PC-9 (cell line): ENCODE data around the gene SPRY4. TPM values are rescaled to one million over a fixed set of nuclear protein-coding genes. Genes with fewer than 3 reads are reported as not detected.

ENCODE experiments used
- BruUV-seq: library from RNA; stranded (reverse); fragments of 400-500 nt; replicated peaks from 2 replicates; lab custom pipeline; 2021; lab: Mats Ljungman, UMichigan
- CTCF ChIA-PET: fragments of 300-600 bp; sonication (Branson Sonifier 250); formaldehyde crosslinking; loops from one replicate; lab custom pipeline; 2022; ENCODE audit warnings: antibody characterized with exemption; lab: Charles Lee
- POLR2A ChIA-PET: fragments of 300-600 bp; sonication (Branson Sonifier 250); formaldehyde crosslinking; loops from one replicate; lab custom pipeline; 2022; ENCODE audit warnings: antibody characterized with exemption; ENCODE audit not compliant: unreplicated experiment; lab: Charles Lee
- DNase-seq, 2 experiments: peaks; one replicate each; pipeline versions ENCODE4 v3.0.0 to v3.0.0-alpha.2; 2015 to 2022; ENCODE audit warnings: mixed read lengths in 1 of 2
- H2AFZ ChIP-seq: fragments of 200-600 bp; sonication (generic); 2 replicates; pipeline ENCODE4 v1.8.1; 2017; ENCODE audit warnings: antibody characterized with exemption
- H3F3A ChIP-seq: fragments of 200-600 bp; sonication (generic); 2 replicates; pipeline ENCODE4 v1.8.1; 2017; ENCODE audit warnings: antibody characterized with exemption, mild to moderate bottlenecking, low read depth; ENCODE audit not compliant: insufficient read depth
- H3K27ac ChIP-seq: fragments of 200-600 bp; sonication (generic); 2 replicates; pipeline ENCODE4 v1.6.1; 2016; ENCODE audit warnings: mixed run types
- H3K27me3 ChIP-seq: fragments of 200-600 bp; sonication (generic); 2 replicates; pipeline ENCODE4 v1.6.1; 2016; ENCODE audit warnings: low read depth, mixed run types; ENCODE audit not compliant: insufficient read depth
- H3K36me3 ChIP-seq: fragments of 200-600 bp; sonication (generic); 2 replicates; pipeline ENCODE4 v1.6.1; 2016; ENCODE audit warnings: low read depth, mixed run types
- H3K4me1 ChIP-seq: fragments of 200-600 bp; sonication (generic); replicated peaks from 2 replicates; pipeline ENCODE4 v1.6.1; 2016; ENCODE audit warnings: mixed run types; ENCODE audit not compliant: insufficient read depth
- H3K4me2 ChIP-seq: fragments of 200-600 bp; sonication (generic); 2 replicates; pipeline ENCODE4 v1.6.1; 2017; ENCODE audit warnings: mixed run types
- H3K4me3 ChIP-seq: fragments of 200-600 bp; sonication (generic); 2 replicates; pipeline ENCODE4 v1.6.1; 2016; ENCODE audit warnings: mixed run types
- H3K79me2 ChIP-seq: fragments of 200-600 bp; sonication (generic); 2 replicates; pipeline ENCODE4 v1.6.1; 2017; ENCODE audit warnings: low read depth, mixed run types
- H3K9me2 ChIP-seq: fragments of 200-600 bp; sonication (generic); 2 replicates; pipeline ENCODE4 v1.8.1; 2017; ENCODE audit warnings: mild to moderate bottlenecking; ENCODE audit not compliant: insufficient read depth
- H3K9me3 ChIP-seq: fragments of 200-600 bp; sonication (generic); 2 replicates; pipeline ENCODE4 v1.8.1; 2016; ENCODE audit warnings: low read depth; ENCODE audit not compliant: insufficient read depth
- H4K20me1 ChIP-seq: fragments of 200-600 bp; sonication (generic); 2 replicates; pipeline ENCODE4 v1.8.1; 2017; ENCODE audit not compliant: insufficient read depth
- CTCF ChIP-seq: fragments of 200-600 bp; sonication (generic); conservative IDR thresholded peaks from 2 replicates; pipeline ENCODE4 v1.6.1; 2017; ENCODE audit warnings: mixed run types, antibody characterized with exemption, mild to moderate bottlenecking, moderate library complexity
- EZH2 ChIP-seq: fragments of 200-600 bp; sonication (generic); IDR thresholded peaks from 2 replicates; pipeline ENCODE4 v1.8.0; 2017; ENCODE audit warnings: antibody characterized with exemption, low read depth
- intact Hi-C: fragments of 100-400 bp; cut with micrococcal nuclease; formaldehyde crosslinking; loops from one replicate; pipeline ENCODE4 v1.10.0; 2022; ENCODE audit not compliant: unreplicated experiment
- total RNA-seq: library from RNA; stranded (reverse); gene quantifications from 2 replicates; pipeline ENCODE4 v1.2.3, GENCODE V29; 2021

SPRY4 gene
- total RNA-seq, 1 experiment from 2014 or later: 11.0 TPM

- H3K4me3 ChIP-seq: no peak overlapping the region
- H3K4me2 ChIP-seq: no peak overlapping the region
- no peak overlapping the region for H3K27ac ChIP-seq
- H3K36me3 ChIP-seq: no peaks in the 10 kb centered on the region
- BruUV-seq: no TSS peak
- no peak for TF ChIP-seq CTCF
- no peak for TF ChIP-seq EZH2
- DNase-seq: no peak
- ChIA-PET CTCF (interaction anchor here (0.6 kb wide), 1 partner anchor 39 kb away, joined by 3 read pairs; no protein-coding TSS in a partner anchor), POLR2A (no interaction called here)
- H3K27me3 ChIP-seq: no peaks in the 10 kb centered on the region
- H3F3A ChIP-seq: no peaks in the 10 kb centered on the region
- no peaks in the 10 kb centered on the region for H3K9me3 ChIP-seq
- peaks cover 8% of the 10 kb centered on the region; the same call in 1 of the 2 replicates for H3K4me1 ChIP-seq
- no peaks in the 10 kb centered on the region for H3K79me2 ChIP-seq
- no peaks in the 10 kb centered on the region for H3K9me2 ChIP-seq
- intact Hi-C loops: no loop called here
- no peak overlapping the region for H2AFZ ChIP-seq
- no peaks in the 10 kb centered on the region for H4K20me1 ChIP-seq
Measured at GRCh38 chr5:142262683-142263082, 62.1 kb downstream of the SPRY4 start.

Other genes with a start within 250 kb of the SPRY4 start
- 40.7 and 40.9 TPM in 2 replicates for gene NDFIP1, start 216.2 kb downstream of the SPRY4 start, total RNA-seq